ENCODE results near the gene CABS1.

DNA sequence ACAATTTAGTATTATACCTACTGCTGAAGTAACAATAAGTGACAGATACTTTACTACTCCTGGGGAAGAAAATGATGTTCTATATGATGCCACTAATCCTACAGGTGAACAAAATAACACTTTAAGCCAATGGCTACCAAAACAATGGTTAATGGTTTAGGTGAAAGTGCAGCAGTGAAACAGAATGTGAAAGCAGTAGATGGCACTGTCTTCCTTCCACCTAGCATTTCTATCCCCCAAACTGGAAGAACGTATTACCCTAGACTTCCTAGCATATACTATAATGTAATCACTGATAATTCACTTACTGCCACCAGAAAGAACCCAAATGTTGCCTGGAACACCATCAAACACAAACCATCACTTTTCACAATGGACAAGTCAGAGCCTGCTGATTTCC, 18.9 kb upstream of the CABS1 start:
- TF ChIP-seq, protein P1, sequence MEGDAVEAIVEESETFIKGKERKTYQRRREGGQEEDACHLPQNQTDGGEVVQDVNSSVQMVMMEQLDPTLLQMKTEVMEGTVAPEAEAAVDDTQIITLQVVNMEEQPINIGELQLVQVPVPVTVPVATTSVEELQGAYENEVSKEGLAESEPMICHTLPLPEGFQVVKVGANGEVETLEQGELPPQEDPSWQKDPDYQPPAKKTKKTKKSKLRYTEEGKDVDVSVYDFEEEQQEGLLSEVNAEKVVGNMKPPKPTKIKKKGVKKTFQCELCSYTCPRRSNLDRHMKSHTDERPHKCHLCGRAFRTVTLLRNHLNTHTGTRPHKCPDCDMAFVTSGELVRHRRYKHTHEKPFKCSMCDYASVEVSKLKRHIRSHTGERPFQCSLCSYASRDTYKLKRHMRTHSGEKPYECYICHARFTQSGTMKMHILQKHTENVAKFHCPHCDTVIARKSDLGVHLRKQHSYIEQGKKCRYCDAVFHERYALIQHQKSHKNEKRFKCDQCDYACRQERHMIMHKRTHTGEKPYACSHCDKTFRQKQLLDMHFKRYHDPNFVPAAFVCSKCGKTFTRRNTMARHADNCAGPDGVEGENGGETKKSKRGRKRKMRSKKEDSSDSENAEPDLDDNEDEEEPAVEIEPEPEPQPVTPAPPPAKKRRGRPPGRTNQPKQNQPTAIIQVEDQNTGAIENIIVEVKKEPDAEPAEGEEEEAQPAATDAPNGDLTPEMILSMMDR (IDR thresholded peaks at IDR 0.05) = no peak
- no peak for TF ChIP-seq POLR2AphosphoS5 (IDR thresholded peaks at IDR 0.05)
- no peak for TF ChIP-seq POLR2A (IDR thresholded peaks at IDR 0.05; ENCODE audit: low read depth)
- TF ChIP-seq EP300 (IDR thresholded peaks at IDR 0.05) = no peak
